Heart left ventricle (tissue), 13 donors: ENCODE data around the gene UGT1A7.

Experiments
- POLR2A ChIP-seq, 2 donors: fragments of 450-650 bp; IDR thresholded peaks; one replicate each; pipeline ENCODE4 v1.6.1; 2017; ENCODE audit warnings: antibody characterized with exemption in 2 of 2, mild to moderate bottlenecking in 2 of 2, moderate library complexity in 2 of 2
- TF ChIP-seq, protein P1 (sequence below), 12 donors: fragments of 200-600 bp; sonication (generic) in 4 of 12; IDR thresholded peaks; one replicate each; pipeline versions ENCODE4 v1.5.0 to v1.8.0; 2018 to 2022; ENCODE audit warnings: antibody characterized with exemption in 12 of 12, mild to moderate bottlenecking in 5 of 12
- donor health status: ischemic (EF 13 %, LVEDD 7.1; RV severe dilation, severe dysfunction).
- donor health status: DM: no; HTN: yes; CAD: no.
- donor health status: DM: no; HTN: no; CAD: no.
- donor health status: ischemic (EF 25% LVEDD 6.9; RV normal size, moderate dysfunction).
- donor health status: ischemic (EF 25% LVEDD 5.7; RV mildly dilated, moderate dysfunction).
- donor health status: ischemic (EF 35%, LVEDD 5.7; RV mildly dilated, moderate dysfunction).
- donor health status: nonischemic (EF 11% LVEDD 7.7; RV severe dilation, severe dysfunction).
- donor health status: DM: yes; HTN: yes; CAD: no.
- donor health status: PGD.
- donor health status: ischemic (EF 29% LVEDD 5.4; RV normal size, mild dysfunction).
- donor health status: nonischemic (EF 23%, LVEDD 6.1; RV moderate dilation, normal function).

DNA sequence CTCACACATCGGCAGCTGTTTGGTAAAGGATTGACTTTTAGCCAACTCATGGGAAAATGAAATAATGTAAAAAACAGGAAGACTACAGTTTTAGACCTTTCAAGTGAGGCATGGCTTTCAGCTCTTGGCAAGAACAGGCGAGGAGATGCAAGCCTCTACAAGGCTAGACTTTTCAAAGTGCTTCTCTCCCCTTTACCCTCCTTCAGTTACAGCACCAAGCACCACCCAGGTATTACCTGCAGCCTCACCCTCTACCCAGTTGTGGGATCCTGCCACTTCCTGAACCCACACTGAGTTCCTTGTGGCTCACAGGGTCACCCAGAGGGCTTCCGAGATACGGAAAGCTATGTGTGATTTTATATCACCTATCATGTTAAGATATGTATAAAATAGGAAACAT lies 30.7 kb upstream of the UGT1A7 start:
- TF ChIP-seq, protein P1, sequence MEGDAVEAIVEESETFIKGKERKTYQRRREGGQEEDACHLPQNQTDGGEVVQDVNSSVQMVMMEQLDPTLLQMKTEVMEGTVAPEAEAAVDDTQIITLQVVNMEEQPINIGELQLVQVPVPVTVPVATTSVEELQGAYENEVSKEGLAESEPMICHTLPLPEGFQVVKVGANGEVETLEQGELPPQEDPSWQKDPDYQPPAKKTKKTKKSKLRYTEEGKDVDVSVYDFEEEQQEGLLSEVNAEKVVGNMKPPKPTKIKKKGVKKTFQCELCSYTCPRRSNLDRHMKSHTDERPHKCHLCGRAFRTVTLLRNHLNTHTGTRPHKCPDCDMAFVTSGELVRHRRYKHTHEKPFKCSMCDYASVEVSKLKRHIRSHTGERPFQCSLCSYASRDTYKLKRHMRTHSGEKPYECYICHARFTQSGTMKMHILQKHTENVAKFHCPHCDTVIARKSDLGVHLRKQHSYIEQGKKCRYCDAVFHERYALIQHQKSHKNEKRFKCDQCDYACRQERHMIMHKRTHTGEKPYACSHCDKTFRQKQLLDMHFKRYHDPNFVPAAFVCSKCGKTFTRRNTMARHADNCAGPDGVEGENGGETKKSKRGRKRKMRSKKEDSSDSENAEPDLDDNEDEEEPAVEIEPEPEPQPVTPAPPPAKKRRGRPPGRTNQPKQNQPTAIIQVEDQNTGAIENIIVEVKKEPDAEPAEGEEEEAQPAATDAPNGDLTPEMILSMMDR (IDR thresholded peaks at IDR 0.05), result no peak
- TF ChIP-seq POLR2A (IDR thresholded peaks at IDR 0.05), result no peak
